GM20000 (cell line): ENCODE measurements around the gene AFAP1L2.

Source experiments
- DNase-seq: peaks from one replicate; pipeline ENCODE4 v3.0.0; 2012; ENCODE audit warnings: low spot score
- CTCF ChIP-seq: IDR thresholded peaks from 2 replicates; pipeline ENCODE4 v1.5.1; 2012; ENCODE audit warnings: mild to moderate bottlenecking, control low read depth; ENCODE audit errors: extremely low read depth, missing control alignments

The AFAP1L2 gene

GRCh38 chr10:114370966-114371365 lies 33.3 kb downstream of the AFAP1L2 start:
- no peak for DNase-seq
- no peak for TF ChIP-seq CTCF

- DNase-seq: no peak
- no peak for TF ChIP-seq CTCF
Measured at GRCh38 chr10:114370199-114370598, 34.1 kb downstream of the AFAP1L2 start.

- TF ChIP-seq CTCF: no peak
- DNase-seq: no peak
Measured at GRCh38 chr10:114368057-114368391, 36.3 kb downstream of the AFAP1L2 start.

GRCh38 chr10:114367351-114368056 lies 36.8 kb downstream of the AFAP1L2 start:
- no peak for DNase-seq
- no peak for TF ChIP-seq CTCF

- no peak for TF ChIP-seq CTCF
- no peak for DNase-seq
Measured at GRCh38 chr10:114364726-114365125, 39.6 kb downstream of the AFAP1L2 start.

GRCh38 chr10:114363745-114364454 lies 40.4 kb downstream of the AFAP1L2 start:
- DNase-seq: no peak
- no peak for TF ChIP-seq CTCF

- no peak for TF ChIP-seq CTCF
- DNase-seq: no peak
Measured at GRCh38 chr10:114362826-114363355, 41.4 kb downstream of the AFAP1L2 start.
